SU-DHL-6 (cell line): ENCODE results near the gene THTPA.

Experiments
- EZH2phosphoT487 ChIP-seq: fragments of 200-600 bp; sonication (generic), shearing (Covaris generic); conservative IDR thresholded peaks from 2 replicates; pipeline ENCODE4 v1.6.1; 2018; ENCODE audit warnings: mild to moderate bottlenecking, antibody characterized with exemption, low read length, moderate library complexity, mixed read lengths
- TF ChIP-seq, protein P1 (sequence below): fragments of 200-600 bp; sonication (generic); IDR thresholded peaks from one replicate; pipeline ENCODE4 v1.5.1; 2017; ENCODE audit warnings: antibody characterized with exemption, mild to moderate bottlenecking, low read length, moderate library complexity; ENCODE audit not compliant: insufficient read depth, poor library complexity, severe bottlenecking

DNA sequence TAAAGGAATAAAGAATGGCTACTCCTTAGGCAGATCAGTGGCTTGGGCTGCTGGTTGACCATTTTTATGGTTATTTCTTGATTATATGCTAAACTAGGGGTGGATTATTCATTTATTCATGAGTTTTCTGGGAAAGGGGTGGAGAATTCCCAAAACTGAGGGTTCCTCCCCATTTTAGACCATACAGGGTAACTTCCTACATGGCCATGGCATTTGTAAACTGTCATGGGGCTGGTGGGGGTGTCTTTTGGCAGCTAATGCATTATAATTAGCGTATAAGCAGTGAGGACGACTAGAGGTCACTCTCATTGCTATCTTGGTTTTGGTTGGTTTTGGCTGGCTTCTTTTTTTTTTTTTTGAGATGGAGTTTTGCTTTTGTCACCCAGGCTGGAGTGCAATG is 48.1 kb downstream of the THTPA start:
- TF ChIP-seq, protein P1, sequence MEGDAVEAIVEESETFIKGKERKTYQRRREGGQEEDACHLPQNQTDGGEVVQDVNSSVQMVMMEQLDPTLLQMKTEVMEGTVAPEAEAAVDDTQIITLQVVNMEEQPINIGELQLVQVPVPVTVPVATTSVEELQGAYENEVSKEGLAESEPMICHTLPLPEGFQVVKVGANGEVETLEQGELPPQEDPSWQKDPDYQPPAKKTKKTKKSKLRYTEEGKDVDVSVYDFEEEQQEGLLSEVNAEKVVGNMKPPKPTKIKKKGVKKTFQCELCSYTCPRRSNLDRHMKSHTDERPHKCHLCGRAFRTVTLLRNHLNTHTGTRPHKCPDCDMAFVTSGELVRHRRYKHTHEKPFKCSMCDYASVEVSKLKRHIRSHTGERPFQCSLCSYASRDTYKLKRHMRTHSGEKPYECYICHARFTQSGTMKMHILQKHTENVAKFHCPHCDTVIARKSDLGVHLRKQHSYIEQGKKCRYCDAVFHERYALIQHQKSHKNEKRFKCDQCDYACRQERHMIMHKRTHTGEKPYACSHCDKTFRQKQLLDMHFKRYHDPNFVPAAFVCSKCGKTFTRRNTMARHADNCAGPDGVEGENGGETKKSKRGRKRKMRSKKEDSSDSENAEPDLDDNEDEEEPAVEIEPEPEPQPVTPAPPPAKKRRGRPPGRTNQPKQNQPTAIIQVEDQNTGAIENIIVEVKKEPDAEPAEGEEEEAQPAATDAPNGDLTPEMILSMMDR: no peak
- TF ChIP-seq EZH2phosphoT487: no peak
